ENCODE data around the gene CCNI.

CCNI gene

DNA sequence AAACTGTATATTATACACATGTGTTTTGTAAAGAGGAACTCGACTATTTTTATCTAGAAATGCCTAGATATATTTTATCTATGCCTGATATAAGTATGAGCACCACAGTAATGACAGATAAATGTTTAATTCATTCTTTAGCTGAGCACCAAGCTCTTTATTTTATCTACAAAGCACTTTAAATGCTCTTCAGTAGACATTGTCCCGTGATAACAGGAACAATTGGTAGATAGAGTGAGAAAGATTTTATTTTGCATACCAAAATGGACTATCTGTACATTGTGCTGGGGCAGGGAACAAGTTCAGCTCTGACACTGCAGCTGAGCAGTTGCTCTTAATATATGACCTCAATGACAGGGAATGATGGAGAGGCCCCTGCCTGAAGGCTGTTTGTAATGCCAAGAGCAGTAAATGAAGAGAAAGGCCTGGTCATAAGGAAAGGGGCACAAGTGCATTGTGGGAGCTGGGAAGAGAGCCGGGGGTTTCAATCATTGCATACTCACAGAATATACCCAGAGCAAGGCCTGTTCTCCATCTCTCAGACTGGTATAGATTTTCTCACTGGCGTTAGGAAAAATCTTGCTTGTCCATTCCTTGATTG, 68.9 kb downstream of the CCNI start:
- Histone ChIP-seq H3K4me3 (replicated peaks; ENCODE audit: insufficient read depth, low read length) (no peak overlapping the region), H3K27me3 (ENCODE audit: insufficient read depth, poor library complexity, severe bottlenecking) (no peaks in the 10 kb centered on the region), H3K27ac (replicated peaks) (no peak overlapping the region)
- TF ChIP-seq GABPA (IDR thresholded peaks at IDR 0.05; ENCODE audit: low read depth): no peak
- TF ChIP-seq, protein P1, sequence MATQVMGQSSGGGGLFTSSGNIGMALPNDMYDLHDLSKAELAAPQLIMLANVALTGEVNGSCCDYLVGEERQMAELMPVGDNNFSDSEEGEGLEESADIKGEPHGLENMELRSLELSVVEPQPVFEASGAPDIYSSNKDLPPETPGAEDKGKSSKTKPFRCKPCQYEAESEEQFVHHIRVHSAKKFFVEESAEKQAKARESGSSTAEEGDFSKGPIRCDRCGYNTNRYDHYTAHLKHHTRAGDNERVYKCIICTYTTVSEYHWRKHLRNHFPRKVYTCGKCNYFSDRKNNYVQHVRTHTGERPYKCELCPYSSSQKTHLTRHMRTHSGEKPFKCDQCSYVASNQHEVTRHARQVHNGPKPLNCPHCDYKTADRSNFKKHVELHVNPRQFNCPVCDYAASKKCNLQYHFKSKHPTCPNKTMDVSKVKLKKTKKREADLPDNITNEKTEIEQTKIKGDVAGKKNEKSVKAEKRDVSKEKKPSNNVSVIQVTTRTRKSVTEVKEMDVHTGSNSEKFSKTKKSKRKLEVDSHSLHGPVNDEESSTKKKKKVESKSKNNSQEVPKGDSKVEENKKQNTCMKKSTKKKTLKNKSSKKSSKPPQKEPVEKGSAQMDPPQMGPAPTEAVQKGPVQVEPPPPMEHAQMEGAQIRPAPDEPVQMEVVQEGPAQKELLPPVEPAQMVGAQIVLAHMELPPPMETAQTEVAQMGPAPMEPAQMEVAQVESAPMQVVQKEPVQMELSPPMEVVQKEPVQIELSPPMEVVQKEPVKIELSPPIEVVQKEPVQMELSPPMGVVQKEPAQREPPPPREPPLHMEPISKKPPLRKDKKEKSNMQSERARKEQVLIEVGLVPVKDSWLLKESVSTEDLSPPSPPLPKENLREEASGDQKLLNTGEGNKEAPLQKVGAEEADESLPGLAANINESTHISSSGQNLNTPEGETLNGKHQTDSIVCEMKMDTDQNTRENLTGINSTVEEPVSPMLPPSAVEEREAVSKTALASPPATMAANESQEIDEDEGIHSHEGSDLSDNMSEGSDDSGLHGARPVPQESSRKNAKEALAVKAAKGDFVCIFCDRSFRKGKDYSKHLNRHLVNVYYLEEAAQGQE (IDR thresholded peaks at IDR 0.05; ENCODE audit: insufficient replicate concordance, low read depth): no peak
- TF ChIP-seq POLR2AphosphoS5 (IDR thresholded peaks at IDR 0.05; ENCODE audit: low read depth): no peak
- TF ChIP-seq SPI1 (IDR thresholded peaks at IDR 0.05; ENCODE audit: borderline replicate concordance, low read depth): no peak
- TF ChIP-seq, protein P2, sequence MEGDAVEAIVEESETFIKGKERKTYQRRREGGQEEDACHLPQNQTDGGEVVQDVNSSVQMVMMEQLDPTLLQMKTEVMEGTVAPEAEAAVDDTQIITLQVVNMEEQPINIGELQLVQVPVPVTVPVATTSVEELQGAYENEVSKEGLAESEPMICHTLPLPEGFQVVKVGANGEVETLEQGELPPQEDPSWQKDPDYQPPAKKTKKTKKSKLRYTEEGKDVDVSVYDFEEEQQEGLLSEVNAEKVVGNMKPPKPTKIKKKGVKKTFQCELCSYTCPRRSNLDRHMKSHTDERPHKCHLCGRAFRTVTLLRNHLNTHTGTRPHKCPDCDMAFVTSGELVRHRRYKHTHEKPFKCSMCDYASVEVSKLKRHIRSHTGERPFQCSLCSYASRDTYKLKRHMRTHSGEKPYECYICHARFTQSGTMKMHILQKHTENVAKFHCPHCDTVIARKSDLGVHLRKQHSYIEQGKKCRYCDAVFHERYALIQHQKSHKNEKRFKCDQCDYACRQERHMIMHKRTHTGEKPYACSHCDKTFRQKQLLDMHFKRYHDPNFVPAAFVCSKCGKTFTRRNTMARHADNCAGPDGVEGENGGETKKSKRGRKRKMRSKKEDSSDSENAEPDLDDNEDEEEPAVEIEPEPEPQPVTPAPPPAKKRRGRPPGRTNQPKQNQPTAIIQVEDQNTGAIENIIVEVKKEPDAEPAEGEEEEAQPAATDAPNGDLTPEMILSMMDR (IDR thresholded peaks at IDR 0.05; ENCODE audit: insufficient read depth, low read length): no peak
- no peak for DNase-seq (ENCODE audit: low read depth in 1 of 2, low spot score in 1 of 2)

DNA sequence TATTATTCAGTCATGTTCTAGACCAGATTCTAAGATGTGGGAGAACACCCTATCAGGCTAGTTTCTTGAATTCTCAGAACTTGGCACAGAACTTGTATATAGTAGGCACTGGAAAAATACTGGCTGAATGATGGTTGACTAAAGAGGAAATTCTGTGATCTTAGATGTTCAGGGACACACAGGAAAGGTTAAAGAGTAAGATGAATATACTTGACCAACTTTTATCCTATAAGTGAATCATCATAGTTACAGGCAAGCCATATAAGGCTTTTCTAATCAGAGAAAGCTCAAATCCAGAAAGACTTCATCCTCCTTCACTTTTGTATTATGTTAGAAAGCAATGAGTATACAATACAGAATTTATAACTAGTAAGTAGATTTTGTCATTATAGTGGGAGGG, 72.4 kb downstream of the CCNI start:
- H3K27ac ChIP-seq (replicated peaks): no peak overlapping the region
- no peak for DNase-seq (ENCODE audit: low read depth in 1 of 2, low spot score in 1 of 2)

DNA sequence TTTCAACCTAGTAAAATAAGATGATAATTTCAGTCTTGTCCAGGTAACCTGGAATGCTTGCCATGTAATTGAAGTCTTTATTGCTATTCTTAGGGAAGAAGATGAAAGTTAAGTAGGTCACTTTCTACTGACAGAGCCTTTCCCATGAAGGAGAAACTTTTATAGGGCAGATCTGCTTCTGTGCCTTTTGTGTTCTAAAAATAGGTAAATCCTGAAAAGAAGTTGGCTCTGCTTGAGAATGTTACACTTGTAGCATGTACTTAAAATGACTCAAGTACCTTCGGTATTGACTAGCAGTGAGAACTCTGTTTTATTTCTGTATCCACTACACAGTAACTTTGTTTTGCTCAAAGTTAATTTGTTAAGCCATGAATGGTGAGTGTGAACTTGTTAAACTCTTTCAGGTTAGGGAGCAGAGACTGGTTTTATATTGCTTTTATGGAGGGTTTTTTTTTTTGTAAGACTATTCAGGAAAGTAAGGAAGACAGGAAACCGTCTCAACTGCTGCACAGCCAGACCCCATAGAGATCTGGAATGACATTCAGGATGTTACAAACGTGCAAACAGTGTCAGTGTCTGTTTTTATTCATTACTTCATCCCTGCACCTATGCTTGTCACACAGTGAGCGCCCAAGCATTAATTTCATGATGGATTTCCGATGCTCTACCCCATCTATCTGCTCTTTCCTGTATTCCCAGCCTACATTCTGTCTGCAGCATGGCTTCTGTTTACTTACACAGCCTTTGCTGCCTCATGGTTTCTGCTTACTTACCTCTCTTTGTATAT, 73.3 kb downstream of the CCNI start:
- TF ChIP-seq, protein P2 (IDR thresholded peaks at IDR 0.05; ENCODE audit: insufficient read depth, low read length): no peak
- TF ChIP-seq SPI1 (IDR thresholded peaks at IDR 0.05; ENCODE audit: borderline replicate concordance, low read depth) (no peak), POLR2AphosphoS5 (IDR thresholded peaks at IDR 0.05; ENCODE audit: low read depth) (no peak), GABPA (IDR thresholded peaks at IDR 0.05; ENCODE audit: low read depth) (no peak)
- TF ChIP-seq, protein P1 (IDR thresholded peaks at IDR 0.05; ENCODE audit: insufficient replicate concordance, low read depth): no peak
- Histone ChIP-seq H3K4me3 (replicated peaks; ENCODE audit: insufficient read depth, low read length) (no peak overlapping the region), H3K27me3 (ENCODE audit: insufficient read depth, poor library complexity, severe bottlenecking) (no peaks in the 10 kb centered on the region), H3K27ac (replicated peaks) (no peak overlapping the region)
- DNase-seq (ENCODE audit: low read depth in 1 of 2, low spot score in 1 of 2): no peak

More for the DNA sequence above, 72.4 kb downstream of the CCNI start:
- TF ChIP-seq, protein P1 (IDR thresholded peaks at IDR 0.05; ENCODE audit: insufficient replicate concordance, low read depth): no peak
- no peak for TF ChIP-seq POLR2AphosphoS5 (IDR thresholded peaks at IDR 0.05; ENCODE audit: low read depth)
- no peak for TF ChIP-seq GABPA (IDR thresholded peaks at IDR 0.05; ENCODE audit: low read depth)
- TF ChIP-seq SPI1 (IDR thresholded peaks at IDR 0.05; ENCODE audit: borderline replicate concordance, low read depth): no peak
- TF ChIP-seq, protein P2 (IDR thresholded peaks at IDR 0.05; ENCODE audit: insufficient read depth, low read length): no peak
- no peak overlapping the region for H3K4me3 ChIP-seq (replicated peaks; ENCODE audit: insufficient read depth, low read length)
- no peaks in the 10 kb centered on the region for H3K27me3 ChIP-seq (ENCODE audit: insufficient read depth, poor library complexity, severe bottlenecking)
